ENCODE results near the gene POU6F2. TPM values are rescaled to one million over a fixed set of nuclear protein-coding genes. Genes with fewer than 3 reads are reported as not detected.

Gene POU6F2
- total and polyA plus RNA-seq, 2 of the 4 experiments (the other 2 are of a cell fraction): not detected

DNA sequence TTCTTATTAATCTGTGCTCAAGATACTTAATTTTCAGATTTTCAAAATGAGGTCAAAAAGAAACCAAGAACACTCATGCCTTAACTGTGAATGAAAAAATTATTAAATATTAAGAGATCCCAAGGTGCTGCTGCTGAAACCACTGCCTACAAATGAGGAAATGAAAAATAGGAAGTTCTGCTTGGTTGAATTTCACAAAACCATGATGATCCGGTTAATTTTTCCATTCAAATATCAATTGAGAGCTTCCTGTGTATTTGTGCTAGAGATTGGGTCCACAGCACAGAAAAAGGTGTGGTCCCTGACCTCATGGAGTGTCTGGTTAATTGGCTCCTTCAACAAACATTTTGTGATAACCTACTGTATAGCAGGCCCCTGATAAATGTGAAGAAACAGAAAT is 455.8 kb downstream of the POU6F2 start:
- in situ Hi-C loops (cut with MboI; ENCODE audit: low sequenced_read_pairs): no loop called here
- H3K14ac ChIP-seq (replicated peaks; ENCODE audit: low read depth, low read length): no peak overlapping the region

More for the DNA sequence above, 455.8 kb downstream of the POU6F2 start:
- Histone ChIP-seq H3K9me1 (ENCODE audit: insufficient read depth, low read length) (no peaks in the 10 kb centered on the region), H2BK15ac (ENCODE audit: low read depth, low read length) (no peak overlapping the region), H2BK20ac (ENCODE audit: low read depth, low read length) (no peak overlapping the region), H3K9ac (ENCODE audit: low read depth, low read length) (no peak overlapping the region), H2AK5ac (ENCODE audit: low read depth, low read length) (no peak overlapping the region), H3K4me2 (ENCODE audit: low read depth, low read length) (no peak overlapping the region), H4K5ac (ENCODE audit: low read depth, low read length) (no peak overlapping the region), H2BK120ac (ENCODE audit: low read depth, low read length) (no peak overlapping the region), H3K4me3 (ENCODE audit: insufficient read depth, low read depth, low read length) (no peak overlapping the region), H2AK9ac (replicated peaks; ENCODE audit: low read depth, low read length, poor library complexity) (no peak overlapping the region), H2BK5ac (ENCODE audit: low read depth, low read length, poor library complexity, severe bottlenecking) (no peak overlapping the region), H3K4ac (ENCODE audit: low read depth, low read length) (no peak overlapping the region), H3K18ac (ENCODE audit: low read depth, low read length) (no peak overlapping the region), H3K36me3 (ENCODE audit: control insufficient read depth, insufficient read depth, low read length) (no peaks in the 10 kb centered on the region), H3K4me1 (ENCODE audit: control insufficient read depth, insufficient read depth, low read length) (no peaks in the 10 kb centered on the region), H2AFZ (replicated peaks; ENCODE audit: low read length, poor library complexity) (no peak overlapping the region), H3K27me3 (ENCODE audit: control insufficient read depth, insufficient read depth, low read length) (peaks cover 2% of the 10 kb centered on the region; the same call in 1 of the 2 replicates), H3K27ac (ENCODE audit: insufficient read depth, low read length) (no peak overlapping the region), H4K91ac (ENCODE audit: insufficient read depth, low read depth, low read length) (no peak overlapping the region), H4K20me1 (ENCODE audit: insufficient read depth, low read length) (no peaks in the 10 kb centered on the region), H3K79me1 (ENCODE audit: low read depth in 1 of 2, low read length in 2 of 2) (no peaks in the 10 kb centered on the region), H4K8ac (ENCODE audit: low read depth in 2 of 2, low read length in 2 of 2) (no peak overlapping the region), H3K9me3 (ENCODE audit: control insufficient read depth, insufficient read depth, low read length) (no peaks in the 10 kb centered on the region), H3K23ac (ENCODE audit: low read depth, low read length) (no peak overlapping the region), H3K56ac (ENCODE audit: extremely low read depth, insufficient read depth, low read length) (no peak overlapping the region)
- BruUV-seq (replicated peaks): no TSS peak
- CTCF ChIA-PET: interaction anchor here (1.0 kb wide), 1 partner anchor 20 kb away, joined by 3 read pairs; no protein-coding TSS in a partner anchor
- no CpG with 5 or more reads among the region's 1 CpG for WGBS, 2 experiments (ENCODE audit: extremely low coverage in 2 of 2, insufficient read length in 1 of 2)
- intact Hi-C loops (cut with micrococcal nuclease): no loop called here
- dilution Hi-C loops (cut with HindIII; ENCODE audit: low sequenced_read_pairs, unreplicated experiment): no loop called here
- POLR2A ChIA-PET (ENCODE audit: unreplicated experiment): no interaction called here
- TF ChIP-seq, protein P1, sequence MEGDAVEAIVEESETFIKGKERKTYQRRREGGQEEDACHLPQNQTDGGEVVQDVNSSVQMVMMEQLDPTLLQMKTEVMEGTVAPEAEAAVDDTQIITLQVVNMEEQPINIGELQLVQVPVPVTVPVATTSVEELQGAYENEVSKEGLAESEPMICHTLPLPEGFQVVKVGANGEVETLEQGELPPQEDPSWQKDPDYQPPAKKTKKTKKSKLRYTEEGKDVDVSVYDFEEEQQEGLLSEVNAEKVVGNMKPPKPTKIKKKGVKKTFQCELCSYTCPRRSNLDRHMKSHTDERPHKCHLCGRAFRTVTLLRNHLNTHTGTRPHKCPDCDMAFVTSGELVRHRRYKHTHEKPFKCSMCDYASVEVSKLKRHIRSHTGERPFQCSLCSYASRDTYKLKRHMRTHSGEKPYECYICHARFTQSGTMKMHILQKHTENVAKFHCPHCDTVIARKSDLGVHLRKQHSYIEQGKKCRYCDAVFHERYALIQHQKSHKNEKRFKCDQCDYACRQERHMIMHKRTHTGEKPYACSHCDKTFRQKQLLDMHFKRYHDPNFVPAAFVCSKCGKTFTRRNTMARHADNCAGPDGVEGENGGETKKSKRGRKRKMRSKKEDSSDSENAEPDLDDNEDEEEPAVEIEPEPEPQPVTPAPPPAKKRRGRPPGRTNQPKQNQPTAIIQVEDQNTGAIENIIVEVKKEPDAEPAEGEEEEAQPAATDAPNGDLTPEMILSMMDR (conservative IDR thresholded peaks at IDR 0.05; ENCODE audit: low read depth, low read length): no peak
- TF ChIP-seq RFX5 (IDR thresholded peaks at IDR 0.05; ENCODE audit: low read depth, low read length) (no peak), RAD21 (IDR thresholded peaks at IDR 0.05; ENCODE audit: low read length) (no peak), CEBPB (IDR thresholded peaks at IDR 0.05; ENCODE audit: low read depth, low read length) (no peak), MAFK (IDR thresholded peaks at IDR 0.05; ENCODE audit: low read depth, low read length) (no peak), MAZ (IDR thresholded peaks at IDR 0.05; ENCODE audit: borderline replicate concordance, low read depth, low read length) (no peak), SMC3 (IDR thresholded peaks at IDR 0.05; ENCODE audit: low read depth, low read length) (no peak), NFE2L2 (IDR thresholded peaks at IDR 0.05; ENCODE audit: low read depth, low read length) (no peak), FOS (IDR thresholded peaks at IDR 0.05; ENCODE audit: low read depth, low read length) (no peak), POLR2A (IDR thresholded peaks at IDR 0.05; ENCODE audit: low read depth, low read length) (no peak), BHLHE40 (IDR thresholded peaks at IDR 0.05; ENCODE audit: low read depth, low read length) (no peak)
- TF ChIP-seq, protein P2, sequence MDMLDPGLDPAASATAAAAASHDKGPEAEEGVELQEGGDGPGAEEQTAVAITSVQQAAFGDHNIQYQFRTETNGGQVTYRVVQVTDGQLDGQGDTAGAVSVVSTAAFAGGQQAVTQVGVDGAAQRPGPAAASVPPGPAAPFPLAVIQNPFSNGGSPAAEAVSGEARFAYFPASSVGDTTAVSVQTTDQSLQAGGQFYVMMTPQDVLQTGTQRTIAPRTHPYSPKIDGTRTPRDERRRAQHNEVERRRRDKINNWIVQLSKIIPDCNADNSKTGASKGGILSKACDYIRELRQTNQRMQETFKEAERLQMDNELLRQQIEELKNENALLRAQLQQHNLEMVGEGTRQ (IDR thresholded peaks at IDR 0.05; ENCODE audit: low read depth, low read length): no peak
- no peak for ATAC-seq (ENCODE audit: low read depth)
- DNase-seq: no peak

Measured in IMR-90 (cell line).